ENCODE results near the gene C1QTNF5.

C1QTNF5 gene

GRCh38 chr11:119337581-119338317 lies 2.9 kb downstream of the C1QTNF5 start:
- H3K27ac ChIP-seq = no peak overlapping the region
- no peak for TF ChIP-seq ZFX (IDR thresholded peaks at IDR 0.05; ENCODE audit: borderline replicate concordance)
- TF ChIP-seq, protein P1, sequence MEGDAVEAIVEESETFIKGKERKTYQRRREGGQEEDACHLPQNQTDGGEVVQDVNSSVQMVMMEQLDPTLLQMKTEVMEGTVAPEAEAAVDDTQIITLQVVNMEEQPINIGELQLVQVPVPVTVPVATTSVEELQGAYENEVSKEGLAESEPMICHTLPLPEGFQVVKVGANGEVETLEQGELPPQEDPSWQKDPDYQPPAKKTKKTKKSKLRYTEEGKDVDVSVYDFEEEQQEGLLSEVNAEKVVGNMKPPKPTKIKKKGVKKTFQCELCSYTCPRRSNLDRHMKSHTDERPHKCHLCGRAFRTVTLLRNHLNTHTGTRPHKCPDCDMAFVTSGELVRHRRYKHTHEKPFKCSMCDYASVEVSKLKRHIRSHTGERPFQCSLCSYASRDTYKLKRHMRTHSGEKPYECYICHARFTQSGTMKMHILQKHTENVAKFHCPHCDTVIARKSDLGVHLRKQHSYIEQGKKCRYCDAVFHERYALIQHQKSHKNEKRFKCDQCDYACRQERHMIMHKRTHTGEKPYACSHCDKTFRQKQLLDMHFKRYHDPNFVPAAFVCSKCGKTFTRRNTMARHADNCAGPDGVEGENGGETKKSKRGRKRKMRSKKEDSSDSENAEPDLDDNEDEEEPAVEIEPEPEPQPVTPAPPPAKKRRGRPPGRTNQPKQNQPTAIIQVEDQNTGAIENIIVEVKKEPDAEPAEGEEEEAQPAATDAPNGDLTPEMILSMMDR (IDR thresholded peaks at IDR 0.05) = no peak

- no peak for TF ChIP-seq ZFX (IDR thresholded peaks at IDR 0.05; ENCODE audit: borderline replicate concordance)
- TF ChIP-seq, protein P1 (IDR thresholded peaks at IDR 0.05) = no peak
- H3K27ac ChIP-seq = no peak overlapping the region
Observed at GRCh38 chr11:119336744-119337469, 3.8 kb downstream of the C1QTNF5 start.

DNA sequence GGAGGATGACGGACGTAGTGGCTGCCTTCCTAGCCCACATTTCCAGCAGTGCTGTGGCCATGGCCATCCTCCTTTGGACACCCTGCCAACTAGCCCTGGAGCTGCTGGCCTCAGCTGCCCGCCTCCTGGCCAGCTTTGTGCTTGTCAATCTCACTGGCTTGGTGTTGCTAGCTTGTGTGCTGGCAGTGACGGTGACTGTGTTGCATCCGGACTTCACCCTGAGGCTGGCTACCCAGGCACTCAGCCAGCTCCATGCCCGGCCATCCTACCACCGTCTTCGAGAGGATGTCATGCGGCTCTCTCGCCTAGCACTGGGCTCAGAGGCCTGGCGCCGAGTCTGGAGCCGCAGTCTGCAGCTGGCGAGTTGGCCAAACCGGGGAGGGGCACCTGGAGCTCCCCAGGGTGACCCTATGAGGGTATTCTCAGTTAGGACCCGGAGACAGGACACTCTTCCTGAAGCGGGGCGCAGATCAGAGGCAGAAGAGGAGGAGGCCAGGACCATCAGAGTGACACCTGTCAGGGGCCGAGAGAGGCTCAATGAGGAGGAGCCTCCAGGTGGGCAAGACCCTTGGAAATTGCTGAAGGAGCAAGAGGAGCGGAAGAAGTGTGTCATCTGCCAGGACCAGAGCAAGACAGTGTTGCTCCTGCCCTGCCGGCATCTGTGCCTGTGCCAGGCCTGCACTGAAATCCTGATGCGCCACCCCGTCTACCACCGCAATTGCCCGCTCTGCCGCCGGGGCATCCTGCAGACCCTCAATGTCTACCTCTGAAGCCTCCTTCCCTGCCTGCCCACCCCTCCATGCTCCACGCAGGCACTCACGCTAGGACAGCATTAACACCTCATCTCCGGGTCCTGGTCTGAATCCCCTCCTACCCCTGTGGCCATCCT lies 4.8 kb downstream of the C1QTNF5 start:
- TF ChIP-seq, protein P1 (IDR thresholded peaks at IDR 0.05) = no peak
- TF ChIP-seq ZFX (IDR thresholded peaks at IDR 0.05; ENCODE audit: borderline replicate concordance) = no peak
- H3K27ac ChIP-seq = peak overlapping the region; percentile 79

- TF ChIP-seq, protein P1 (IDR thresholded peaks at IDR 0.05) = no peak
- TF ChIP-seq ZFX (IDR thresholded peaks at IDR 0.05; ENCODE audit: borderline replicate concordance) = no peak
- peak overlapping the region; percentile 79 for H3K27ac ChIP-seq
Observed at GRCh38 chr11:119335091-119335654, 5.5 kb downstream of the C1QTNF5 start.

GRCh38 chr11:119334174-119334930 lies 6.3 kb downstream of the C1QTNF5 start, which contains the start of gene RNF26:
Gene RNF26 (plus strand): TSS chr11:119334527. CDS start chr11:119335123, 596 bp downstream.
- H3K27ac ChIP-seq = peak within 1 kb of the TSS; percentile 79
- TF ChIP-seq, protein P1 (IDR thresholded peaks at IDR 0.05) = no peak
- no peak for TF ChIP-seq ZFX (IDR thresholded peaks at IDR 0.05; ENCODE audit: borderline replicate concordance)

DNA sequence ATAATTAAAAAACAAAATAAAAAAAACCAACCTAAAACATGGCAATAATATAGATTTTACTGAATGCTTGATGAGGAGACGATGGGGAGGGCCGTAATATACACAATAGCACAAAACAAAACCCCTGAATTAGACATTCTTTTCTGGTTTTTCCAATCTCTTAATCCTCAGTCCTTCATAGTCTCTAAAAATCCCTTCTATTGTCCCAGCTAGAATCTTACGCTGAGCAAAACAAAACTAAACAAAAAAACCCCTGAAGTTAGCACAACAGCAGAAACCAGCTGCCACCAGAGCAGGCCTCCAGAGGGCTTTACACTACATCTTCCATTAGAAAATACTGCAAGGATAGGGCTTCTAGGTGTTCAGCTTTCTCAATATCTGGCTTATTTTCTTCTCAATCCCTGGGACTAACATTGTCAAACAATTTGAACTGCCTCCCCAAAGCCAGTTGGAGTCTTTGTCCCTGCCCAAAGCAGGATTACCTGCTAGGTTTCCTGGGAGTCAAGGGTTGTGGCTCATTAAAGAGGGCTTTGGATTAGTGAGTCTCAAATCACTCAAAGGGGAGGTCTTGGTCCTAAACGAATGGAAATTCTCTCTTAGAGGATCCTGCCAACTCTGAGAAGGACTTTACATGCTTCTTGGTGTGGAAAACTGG lies 8.4 kb downstream of the C1QTNF5 start:
- TF ChIP-seq, protein P1 (IDR thresholded peaks at IDR 0.05) = no peak
- TF ChIP-seq ZFX (IDR thresholded peaks at IDR 0.05; ENCODE audit: borderline replicate concordance) = no peak
- no peak overlapping the region for H3K27ac ChIP-seq
